ENCODE data around the gene CRIP1. TPM values are rescaled to one million over a fixed set of nuclear protein-coding genes. Genes with fewer than 3 reads are reported as not detected.

Gene CRIP1
- polyA plus RNA-seq, 1 donor = 28.4 TPM

DNA sequence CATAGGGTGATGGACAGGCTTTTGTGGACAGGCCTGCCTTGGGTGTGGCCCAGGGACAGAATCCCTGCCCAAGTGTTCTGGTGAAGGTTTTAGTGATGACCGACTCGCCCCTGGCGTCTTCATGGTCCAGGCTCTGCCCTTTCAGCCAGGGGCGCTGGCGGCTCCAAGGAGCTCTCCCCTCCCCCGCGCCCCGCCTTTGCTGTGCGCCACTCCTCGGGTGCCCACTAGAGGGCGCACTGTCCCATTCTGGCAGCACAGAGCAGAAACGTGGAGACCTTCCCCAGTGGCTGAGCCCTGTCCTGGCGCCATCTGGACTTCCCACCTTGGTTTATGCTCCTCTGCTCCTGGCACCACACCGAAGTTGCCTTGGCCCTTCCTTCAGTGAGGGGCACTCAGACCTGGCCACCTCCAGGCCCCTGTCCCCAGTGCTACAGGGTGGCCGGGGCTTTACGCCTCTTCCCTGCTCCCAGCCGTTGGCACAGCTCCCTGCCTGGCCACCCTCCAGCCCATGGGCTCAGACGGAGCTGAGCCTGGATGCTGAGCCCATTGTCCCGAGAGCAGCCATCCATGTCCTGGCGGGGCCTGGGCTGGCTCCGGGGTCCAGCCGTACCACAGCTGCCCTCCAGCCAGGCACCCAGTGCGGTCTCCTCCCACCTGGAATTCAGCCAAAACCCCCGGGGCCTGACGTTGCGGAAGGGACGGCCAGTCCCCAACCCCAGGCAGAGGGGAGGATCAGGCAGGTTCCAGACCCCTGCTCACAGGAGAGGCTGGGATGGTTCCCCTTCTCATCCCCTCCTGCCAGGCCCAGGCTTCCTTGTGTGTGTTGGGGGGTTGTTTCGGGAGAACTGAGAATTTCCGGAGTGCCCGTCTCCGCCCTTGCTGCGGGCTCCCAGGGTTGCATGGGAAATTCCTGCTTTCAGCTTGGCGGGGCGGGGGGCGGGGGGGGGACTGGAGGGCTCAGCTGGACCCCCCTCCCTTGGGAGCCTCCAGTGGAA is 5.6 kb upstream of the CRIP1 start:
- DNase-seq (ENCODE audit: low read depth) = peak; percentile 61

GRCh38 chr14:105481886-105482457 is 4.7 kb upstream of the CRIP1 start:
- peak; percentile 93 for DNase-seq (ENCODE audit: low read depth)

DNA sequence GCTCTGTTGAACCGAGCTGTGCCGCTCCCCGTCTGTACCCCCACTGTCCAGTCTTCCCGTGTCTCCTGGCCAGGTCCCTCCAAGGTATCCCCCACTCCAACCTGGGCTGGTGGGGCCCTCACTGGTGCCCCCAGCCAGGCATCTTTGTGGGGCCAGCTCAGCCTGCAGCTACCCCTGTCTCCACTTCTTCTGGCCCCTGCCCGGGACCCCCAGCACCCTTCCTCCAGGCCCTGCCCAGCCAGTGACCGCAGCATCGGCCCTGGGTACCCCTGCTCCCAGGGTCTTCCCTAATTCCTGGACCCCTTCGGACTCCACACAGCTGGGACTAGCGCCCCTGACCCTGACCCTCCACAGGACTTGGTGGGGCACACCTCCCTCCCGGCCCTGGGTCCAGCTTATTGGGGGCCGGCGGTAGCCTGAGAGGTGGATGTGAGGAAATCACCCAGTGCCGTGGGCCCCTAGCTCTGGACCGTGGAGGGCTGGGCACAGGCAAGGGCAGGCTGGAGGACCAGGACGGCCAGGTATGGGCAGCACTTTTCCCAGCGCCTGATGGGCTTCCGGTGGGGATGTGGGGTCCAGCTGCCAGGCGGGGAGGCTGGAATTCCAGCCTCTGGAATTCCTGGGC is 4.1 kb upstream of the CRIP1 start:
- no peak for DNase-seq (ENCODE audit: low read depth)

- DNase-seq (ENCODE audit: low read depth) = no peak
Observed at GRCh38 chr14:105483300-105484068, 3.2 kb upstream of the CRIP1 start.

- DNase-seq (ENCODE audit: low read depth) = no peak
Observed at GRCh38 chr14:105484069-105484996, 2.4 kb upstream of the CRIP1 start.

DNA sequence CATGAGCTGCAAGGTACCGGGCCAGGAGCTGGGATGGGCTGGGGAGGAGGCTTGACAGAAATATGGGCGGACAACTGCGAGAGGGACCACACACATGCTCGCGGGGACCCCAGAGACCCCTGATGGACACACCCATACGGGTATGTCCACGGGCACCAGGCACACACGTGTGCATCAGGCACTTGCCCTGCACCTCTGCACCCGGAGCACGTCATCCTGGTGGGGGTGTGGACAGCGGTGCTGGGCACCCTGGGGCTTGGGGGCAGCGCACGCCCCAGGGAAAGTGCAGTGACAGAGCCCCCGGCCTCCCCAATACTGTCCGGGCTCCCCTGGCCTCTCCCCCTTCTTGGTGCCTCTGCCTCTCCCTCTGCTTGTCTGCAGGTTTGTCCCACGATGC is 1.7 kb upstream of the CRIP1 start:
- no peak for DNase-seq (ENCODE audit: low read depth)

DNA sequence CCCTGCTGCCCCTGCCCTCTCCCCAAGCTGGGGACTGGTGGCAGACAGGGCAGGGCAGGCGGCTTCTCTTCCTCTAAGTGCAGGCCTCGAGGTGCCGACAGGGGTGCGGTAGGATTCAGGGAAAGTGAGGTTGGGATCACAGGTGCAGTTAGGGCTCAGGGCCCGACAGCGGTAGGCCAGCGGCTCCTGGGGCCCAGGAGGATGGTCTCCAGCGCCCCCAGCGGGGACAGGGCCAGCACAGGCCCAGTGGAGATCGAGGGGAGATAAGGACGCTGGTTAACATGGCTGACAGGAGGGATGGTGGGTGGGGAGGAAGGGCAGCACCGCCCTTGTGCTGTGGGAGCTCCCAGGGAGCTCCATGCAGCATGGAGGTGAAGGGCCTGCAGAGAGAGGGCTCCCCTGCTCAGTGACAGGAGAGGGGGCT is 935 bp upstream of the CRIP1 start:
- DNase-seq (ENCODE audit: low read depth) = no peak

- DNase-seq (ENCODE audit: low read depth) = no peak
Observed at GRCh38 chr14:105486974-105487448, 325 bp downstream of the CRIP1 start.

DNA sequence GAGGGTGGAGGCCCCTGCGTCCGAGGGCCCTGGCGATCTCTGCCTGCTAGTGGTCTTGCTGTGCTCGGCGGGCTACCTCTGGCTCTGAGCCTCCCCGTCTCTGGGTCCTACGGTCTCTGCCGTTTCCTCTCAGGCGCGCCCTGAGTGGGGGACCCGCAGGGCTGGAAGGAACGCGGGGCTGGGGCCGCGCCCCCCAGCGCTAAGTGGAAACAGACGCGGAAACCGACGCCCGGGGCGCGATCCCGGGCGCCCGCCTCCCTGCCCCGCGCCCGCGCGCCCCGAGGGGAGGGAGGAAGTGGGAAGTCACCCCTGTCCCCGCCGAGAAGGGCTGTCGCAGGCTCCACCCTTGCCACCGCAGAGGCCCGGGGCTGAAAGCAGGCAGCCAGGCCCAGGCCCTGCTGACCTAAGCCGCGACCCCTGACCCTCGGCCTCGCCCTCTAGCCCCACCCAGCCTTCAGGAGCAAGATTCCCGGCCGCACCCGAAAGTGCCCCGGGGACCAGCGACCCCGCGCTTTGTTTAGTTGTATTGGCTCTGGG is 831 bp downstream of the CRIP1 start:
- DNase-seq (ENCODE audit: low read depth) = no peak

DNA sequence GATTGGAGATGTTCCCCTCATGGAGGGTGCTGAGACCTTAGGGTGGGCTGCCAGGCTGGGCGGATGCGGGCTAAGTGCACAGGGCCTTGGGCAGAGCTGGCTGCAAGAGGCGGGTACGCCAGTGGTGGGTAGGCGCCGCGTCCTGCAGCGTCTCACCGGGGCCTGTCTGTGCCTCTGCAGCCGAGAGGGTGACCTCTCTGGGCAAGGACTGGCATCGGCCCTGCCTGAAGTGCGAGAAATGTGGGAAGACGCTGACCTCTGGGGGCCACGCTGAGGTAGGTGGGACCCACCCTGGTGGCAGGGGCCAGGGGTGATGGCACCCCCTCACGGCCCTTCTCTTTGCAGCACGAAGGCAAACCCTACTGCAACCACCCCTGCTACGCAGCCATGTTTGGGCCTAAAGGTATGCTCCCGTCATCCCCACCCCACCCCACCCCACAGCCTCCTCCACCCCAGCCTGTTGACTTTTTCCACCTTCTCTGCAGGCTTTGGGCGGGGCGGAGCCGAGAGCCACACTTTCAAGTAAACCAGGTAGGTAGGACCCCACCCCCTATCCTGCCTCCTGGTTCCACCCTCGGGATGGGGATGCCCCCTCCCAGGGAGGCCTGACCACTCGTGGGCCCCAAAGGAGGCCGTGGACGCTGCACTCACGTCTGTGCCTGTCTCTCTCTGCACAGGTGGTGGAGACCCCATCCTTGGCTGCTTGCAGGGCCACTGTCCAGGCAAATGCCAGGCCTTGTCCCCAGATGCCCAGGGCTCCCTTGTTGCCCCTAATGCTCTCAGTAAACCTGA is 1.5 kb downstream of the CRIP1 start:
- DNase-seq (ENCODE audit: low read depth) = no peak

DNA sequence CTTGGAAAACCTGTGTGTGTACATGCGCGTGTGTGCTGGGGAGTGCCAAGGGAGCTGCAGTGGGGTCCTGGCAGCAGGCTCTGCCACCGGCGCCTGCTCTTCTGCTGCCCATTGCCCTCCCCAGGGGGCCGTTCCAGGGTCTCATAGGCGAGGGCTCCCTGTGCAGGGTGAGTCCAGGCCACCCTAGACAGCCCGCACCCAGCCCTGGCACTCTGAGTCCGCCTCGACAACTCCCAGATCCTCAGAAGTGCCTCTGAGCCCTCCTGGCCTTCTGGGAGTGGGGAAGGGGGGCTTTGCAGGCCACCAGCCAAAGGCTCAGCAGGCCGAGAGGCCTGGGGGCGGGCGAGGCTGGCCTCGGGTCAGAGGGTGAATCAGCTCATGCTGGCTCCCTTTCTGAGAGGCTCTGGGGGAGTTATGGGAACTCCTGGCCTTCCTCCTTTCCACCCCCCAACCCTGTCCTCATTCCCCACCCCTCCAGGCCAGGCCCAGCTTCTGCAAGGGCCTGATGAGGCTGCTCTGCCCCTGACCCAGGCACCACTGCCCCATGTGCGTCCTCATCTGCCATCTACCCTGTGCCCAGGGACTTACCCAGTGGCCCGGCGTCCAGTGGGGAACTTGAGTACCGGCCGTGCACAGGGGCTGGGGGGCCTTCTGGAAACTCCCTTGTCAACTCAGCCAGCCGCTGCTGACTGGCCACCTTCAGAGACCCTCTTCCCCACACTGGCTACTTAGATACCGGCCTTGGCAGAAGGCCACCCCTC is 2.3 kb downstream of the CRIP1 start:
- no peak for DNase-seq (ENCODE audit: low read depth)

DNA sequence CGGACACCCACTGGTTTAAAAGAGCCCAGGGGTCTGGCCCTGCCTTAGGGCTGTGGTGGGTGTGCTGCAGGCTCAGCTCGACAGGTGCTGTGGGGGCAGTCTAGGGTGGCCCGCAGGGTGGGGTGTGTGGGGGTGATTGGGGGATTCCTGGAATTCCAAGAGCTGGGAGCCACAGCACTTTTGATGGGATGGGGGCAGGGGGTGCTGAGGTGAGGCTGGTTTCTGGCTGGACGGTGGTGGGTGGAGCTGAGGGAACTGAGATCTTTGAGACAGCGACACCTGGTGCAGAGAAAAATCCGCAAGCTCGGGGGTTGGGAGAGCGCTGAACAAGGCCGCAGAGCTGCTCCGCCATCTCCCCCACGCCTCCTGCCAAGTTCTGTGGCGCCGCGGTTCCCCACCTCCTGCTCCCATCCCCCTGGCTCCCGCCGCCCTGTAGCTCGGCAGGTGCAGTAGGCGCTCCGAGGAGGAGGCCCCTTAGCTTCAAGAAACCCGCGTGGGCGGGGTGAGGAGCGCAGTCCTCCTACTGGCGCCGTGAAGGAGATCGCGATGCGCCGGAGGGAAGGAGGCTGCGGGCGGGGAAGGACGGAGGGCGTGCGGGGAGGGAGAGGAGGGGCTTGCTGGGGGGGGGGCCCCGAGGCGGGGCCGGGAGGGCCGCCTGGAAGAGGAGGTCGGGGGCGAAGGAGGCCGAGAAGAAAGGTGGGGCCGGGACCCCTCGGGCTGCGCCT is 3.0 kb downstream of the CRIP1 start:
- peak; percentile 80 for DNase-seq (ENCODE audit: low read depth)

DNA sequence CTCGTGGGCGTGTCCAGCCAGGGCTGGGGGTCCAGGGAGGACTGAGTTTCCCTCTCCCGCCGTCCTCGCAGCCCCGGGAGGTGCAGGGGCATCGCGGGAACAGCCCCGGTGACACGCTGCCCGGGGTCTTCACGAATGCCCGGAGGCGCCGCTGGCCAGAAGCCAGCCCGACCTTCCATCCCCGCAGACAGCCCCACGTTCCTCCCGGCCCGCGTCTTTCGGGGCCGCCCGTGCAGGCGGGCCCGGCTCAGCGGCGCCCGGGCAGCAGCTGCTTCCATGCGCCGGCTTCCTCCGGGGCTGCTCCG is 3.5 kb downstream of the CRIP1 start:
- no peak for DNase-seq (ENCODE audit: low read depth)

DNA sequence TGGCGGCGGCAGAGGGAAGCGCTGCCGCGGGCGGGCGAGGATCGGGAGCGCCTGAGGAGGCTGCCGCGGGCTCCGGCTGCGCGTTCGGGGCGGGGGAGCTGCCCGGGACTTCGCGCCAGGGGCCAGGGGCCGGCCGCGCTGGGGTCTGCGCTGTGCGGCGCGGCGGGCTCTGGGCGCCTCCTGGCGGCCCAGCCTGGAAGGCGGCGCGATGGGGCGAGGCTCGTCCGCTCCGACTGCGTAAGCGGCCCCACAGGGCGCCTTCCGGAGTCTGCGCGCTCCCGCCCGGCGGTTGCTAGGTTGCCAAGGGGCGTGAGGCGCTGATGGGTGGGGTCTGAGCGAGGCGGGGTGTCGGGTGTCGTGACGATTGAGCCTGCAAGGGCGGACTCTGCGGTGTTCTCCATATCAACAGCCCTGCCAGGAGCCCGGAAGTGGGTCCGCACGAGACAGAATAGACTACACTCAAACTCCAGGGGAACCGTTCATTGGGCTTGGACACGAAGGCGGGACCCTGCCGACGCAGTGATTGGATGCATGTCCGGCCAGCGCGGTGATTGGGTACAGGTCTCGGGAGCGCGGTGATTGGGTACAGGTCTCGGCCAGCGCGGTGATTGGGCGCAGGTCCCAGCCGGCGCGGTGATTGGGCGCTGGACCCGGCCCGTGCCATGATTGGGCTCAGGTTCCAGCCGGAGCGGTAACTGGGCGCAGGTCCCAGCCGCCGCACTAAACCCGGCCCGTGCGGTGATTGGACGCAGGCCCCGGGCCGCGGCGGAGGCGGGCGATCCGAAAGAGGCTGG is 4.1 kb downstream of the CRIP1 start, which contains the start of gene TEDC1:
TEDC1 (plus strand) TSS at position 675 of the 794 bp plus-strand sequence. CDS start 130 bp downstream, outside the sequence.
- DNase-seq (ENCODE audit: low read depth) = peak; percentile 99

GRCh38 chr14:105491366-105491973 is 4.8 kb downstream of the CRIP1 start:
- no peak for DNase-seq (ENCODE audit: low read depth)

DNA sequence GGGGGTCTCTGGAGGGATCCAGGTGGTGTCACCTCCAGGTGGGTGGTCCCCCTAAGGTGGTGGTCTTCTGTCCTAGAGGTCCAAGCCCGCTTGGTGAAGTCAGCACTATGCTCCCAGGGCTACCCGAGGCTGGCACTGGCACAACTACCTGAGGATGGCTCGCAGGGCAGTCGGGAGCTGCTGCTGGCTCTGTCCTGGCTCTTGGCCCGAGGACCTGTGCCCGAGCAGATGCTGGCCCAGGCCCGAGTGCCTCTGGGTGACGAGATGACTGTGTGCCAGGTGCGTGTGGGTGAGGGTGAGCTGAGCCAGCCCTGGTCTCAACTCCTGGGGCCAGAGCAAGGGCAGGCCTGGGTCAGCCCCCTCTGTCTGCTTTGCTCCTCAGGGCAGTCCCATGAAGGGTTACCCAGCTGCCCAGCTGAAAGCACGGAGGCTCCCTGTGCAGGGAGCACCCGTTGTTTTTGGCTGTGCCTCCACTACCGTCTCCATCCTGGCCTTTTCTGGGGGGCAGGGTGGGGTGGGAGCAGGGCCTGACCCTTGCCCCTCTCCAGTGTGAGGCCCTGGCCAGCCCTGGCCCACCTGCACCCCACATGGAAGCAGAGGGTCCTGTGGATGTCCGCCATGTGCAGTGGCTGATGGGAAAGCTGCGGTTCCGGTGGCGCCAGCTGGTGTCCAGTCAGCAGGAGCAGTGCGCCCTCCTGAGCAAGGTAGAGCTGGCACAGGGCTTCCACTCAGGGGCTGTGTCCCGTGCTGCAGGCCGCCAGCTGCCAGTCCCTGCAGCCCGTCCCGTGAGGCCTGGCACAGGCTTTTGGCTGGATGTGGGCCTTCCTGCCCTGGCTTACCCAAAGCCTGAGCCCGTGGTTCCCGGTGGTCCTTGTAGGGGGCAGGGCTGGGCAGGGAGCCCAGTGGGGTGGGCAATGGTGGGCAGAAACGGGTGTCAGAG is 5.6 kb downstream of the CRIP1 start:
- DNase-seq (ENCODE audit: low read depth) = no peak
